Transverse colon (tissue), 4 donors: ENCODE measurements around the gene IBA57.

Experiments used
- CTCF ChIP-seq, 5 experiments: fragments of 200-600 bp in 3 of 5; fragments of 450-650 bp in 2 of 5; sonication (generic) in 3 of 5; IDR thresholded peaks; 1 replicate in 2 of 5; 2 replicates in 3 of 5; pipeline ENCODE4 v1.5.1; 2016 to 2017; ENCODE audit warnings: antibody characterized with exemption in 5 of 5, inconsistent platforms in 3 of 5, mild to moderate bottlenecking in 2 of 5, moderate library complexity in 1 of 5
- POLR2A ChIP-seq: fragments of 450-650 bp; IDR thresholded peaks from one replicate; pipeline ENCODE4 v1.6.1; 2016; ENCODE audit warnings: antibody characterized with exemption, mild to moderate bottlenecking, moderate library complexity
- POLR2AphosphoS5 ChIP-seq, 3 donors: sonication (generic); formaldehyde crosslinking; IDR thresholded peaks; one replicate each; pipeline ENCODE4 v1.6.1; 2016; ENCODE audit warnings: antibody characterized with exemption in 3 of 3

GRCh38 chr1:228166170-228166936 is 749 bp downstream of the IBA57 start:
- TF ChIP-seq POLR2AphosphoS5 (IDR thresholded peaks at IDR 0.05) (peak in 1 of 3 donors; percentile 73), CTCF (IDR thresholded peaks at IDR 0.05) (peak; percentile 28 to 76 (median 44)), POLR2A (no peak)
